Measurements from ENCODE around the gene ERVFRD-1.

DNA sequence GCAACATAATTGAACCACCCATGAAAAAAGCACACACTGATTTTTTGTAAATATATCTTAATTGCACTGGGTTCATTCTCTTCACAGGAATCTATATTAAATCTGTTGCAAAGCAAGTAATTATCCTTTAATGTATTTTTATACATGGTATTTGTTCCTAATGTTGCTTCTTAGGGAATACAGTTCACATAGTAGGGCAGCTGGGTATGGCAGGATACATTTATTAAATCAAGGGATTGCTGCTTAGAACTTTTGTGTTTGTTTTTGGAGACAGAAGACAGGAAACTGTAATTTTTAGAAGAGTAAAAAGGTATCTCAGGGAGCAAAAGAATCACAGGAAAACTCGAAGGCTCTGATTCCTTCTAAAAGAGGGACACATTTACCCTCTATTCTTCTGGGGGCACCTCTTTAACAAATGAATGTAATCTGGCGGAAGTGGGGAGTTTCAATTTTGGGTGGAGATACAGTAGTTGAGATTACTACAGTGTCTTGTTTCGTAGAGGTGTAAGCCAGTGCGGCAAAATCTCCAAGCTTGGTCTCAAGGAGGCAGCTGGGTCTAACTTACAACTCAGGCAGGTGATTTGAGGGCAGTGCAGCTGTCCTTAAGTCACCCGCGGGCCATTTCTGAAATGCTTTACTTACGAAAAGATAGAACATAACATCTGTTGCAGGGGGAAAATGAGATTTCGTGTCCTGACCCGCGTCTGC, 18.7 kb downstream of the ERVFRD-1 start:
- no peak for TF ChIP-seq MAX (IDR thresholded peaks at IDR 0.05)
- TF ChIP-seq, protein P1, sequence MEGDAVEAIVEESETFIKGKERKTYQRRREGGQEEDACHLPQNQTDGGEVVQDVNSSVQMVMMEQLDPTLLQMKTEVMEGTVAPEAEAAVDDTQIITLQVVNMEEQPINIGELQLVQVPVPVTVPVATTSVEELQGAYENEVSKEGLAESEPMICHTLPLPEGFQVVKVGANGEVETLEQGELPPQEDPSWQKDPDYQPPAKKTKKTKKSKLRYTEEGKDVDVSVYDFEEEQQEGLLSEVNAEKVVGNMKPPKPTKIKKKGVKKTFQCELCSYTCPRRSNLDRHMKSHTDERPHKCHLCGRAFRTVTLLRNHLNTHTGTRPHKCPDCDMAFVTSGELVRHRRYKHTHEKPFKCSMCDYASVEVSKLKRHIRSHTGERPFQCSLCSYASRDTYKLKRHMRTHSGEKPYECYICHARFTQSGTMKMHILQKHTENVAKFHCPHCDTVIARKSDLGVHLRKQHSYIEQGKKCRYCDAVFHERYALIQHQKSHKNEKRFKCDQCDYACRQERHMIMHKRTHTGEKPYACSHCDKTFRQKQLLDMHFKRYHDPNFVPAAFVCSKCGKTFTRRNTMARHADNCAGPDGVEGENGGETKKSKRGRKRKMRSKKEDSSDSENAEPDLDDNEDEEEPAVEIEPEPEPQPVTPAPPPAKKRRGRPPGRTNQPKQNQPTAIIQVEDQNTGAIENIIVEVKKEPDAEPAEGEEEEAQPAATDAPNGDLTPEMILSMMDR (IDR thresholded peaks at IDR 0.05): no peak
- TF ChIP-seq RNF2 (IDR thresholded peaks at IDR 0.05; ENCODE audit: borderline replicate concordance, low read depth): no peak
- TF ChIP-seq MYC (IDR thresholded peaks at IDR 0.05; ENCODE audit: borderline replicate concordance, low read length): no peak
- no peak for TF ChIP-seq RFX5 (IDR thresholded peaks at IDR 0.05)
- no peak for TF ChIP-seq POLR2A (IDR thresholded peaks at IDR 0.05; ENCODE audit: low read length)
- TF ChIP-seq ZSCAN20 (CRISPR knock-in tag; IDR thresholded peaks at IDR 0.05): no peak

Data from A549 (cell line).